SJSA1 (cell line): Measurements from ENCODE around the gene ADPRS. TPM values are rescaled to one million over a fixed set of nuclear protein-coding genes. Genes with fewer than 3 reads are reported as not detected.

Source experiments
- DNase-seq, 2 experiments: peaks; one replicate each; pipeline ENCODE4 v3.0.0-alpha.2; 2015 to 2020; ENCODE audit warnings: low spot score in 2 of 2, low read depth in 1 of 2
- H3K27ac ChIP-seq: fragments of 250-450 bp; sonication (Bioruptor Pico); 2 replicates; pipeline ENCODE4 v1.5.1; 2020; ENCODE audit warnings: mild to moderate bottlenecking, moderate library complexity
- H3K27me3 ChIP-seq: fragments of 250-450 bp; sonication (Bioruptor Pico); replicated peaks from 2 replicates; pipeline ENCODE4 v1.5.1; 2020; ENCODE audit warnings: mild to moderate bottlenecking, moderate library complexity
- H3K36me3 ChIP-seq: fragments of 250-450 bp; sonication (Bioruptor Pico); 2 replicates; pipeline ENCODE4 v1.5.1; 2020; ENCODE audit warnings: mild to moderate bottlenecking
- H3K4me1 ChIP-seq: fragments of 250-450 bp; sonication (Bioruptor Pico); replicated peaks from 2 replicates; pipeline ENCODE4 v1.6.1; 2021; ENCODE audit warnings: mild to moderate bottlenecking
- H3K4me3 ChIP-seq: fragments of 250-450 bp; sonication (Bioruptor Pico); 2 replicates; pipeline ENCODE4 v1.5.1; 2020; ENCODE audit warnings: mild to moderate bottlenecking
- H3K9me3 ChIP-seq: fragments of 250-450 bp; sonication (Bioruptor Pico); replicated peaks from 2 replicates; pipeline ENCODE4 v1.5.1; 2020; ENCODE audit warnings: mild to moderate bottlenecking
- total RNA-seq: library from RNA; depleted of rRNA; stranded (reverse); fragments of >200 nt; shearing (Covaris generic); gene quantifications from 2 replicates; pipeline ENCODE4 v1.2.3, GENCODE V29; 2014; rRNA removed

Gene ADPRS
- total RNA-seq, 1 experiment from 2014 or later, result 48.8 TPM

GRCh38 chr1:36135796-36136195 is 47.1 kb downstream of the ADPRS start:
- Histone ChIP-seq H3K4me3 (no peak overlapping the region), H3K27me3 (no peaks in the 10 kb centered on the region), H3K4me1 (peaks cover 53% of the 10 kb centered on the region), H3K9me3 (no peaks in the 10 kb centered on the region), H3K36me3 (peaks cover 47% of the 10 kb centered on the region), H3K27ac (peak overlapping the region; percentile 62)
- DNase-seq, result no peak

- peak in 1 of 2 experiments; percentile 71 for DNase-seq
- Histone ChIP-seq H3K27ac (peak overlapping the region; percentile 62), H3K4me3 (no peak overlapping the region), H3K9me3 (no peaks in the 10 kb centered on the region), H3K27me3 (no peaks in the 10 kb centered on the region), H3K4me1 (peaks cover 58% of the 10 kb centered on the region), H3K36me3 (peaks cover 52% of the 10 kb centered on the region)
These were observed 47.8 kb downstream of the ADPRS start for GRCh38 chr1:36136535-36136934.

DNA sequence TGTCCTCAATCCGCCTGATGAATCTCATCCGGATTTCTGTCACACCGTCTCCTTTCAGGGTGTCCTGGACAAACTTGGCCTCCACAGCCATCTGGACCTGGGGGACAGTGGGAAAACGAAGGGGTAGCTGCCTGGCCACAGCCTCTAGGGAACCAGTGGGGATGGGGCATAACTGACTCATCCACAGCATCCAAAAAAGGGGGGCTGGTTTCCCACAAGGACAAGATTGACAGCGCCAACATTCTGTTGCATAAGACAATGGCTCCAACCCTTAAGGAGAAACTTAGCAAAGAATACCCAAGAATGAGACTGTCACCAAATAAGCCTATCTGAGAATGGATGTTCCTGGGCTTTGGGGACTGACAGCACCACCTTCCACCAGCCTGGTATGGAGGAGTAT is 48.5 kb downstream of the ADPRS start:
- DNase-seq, result no peak
- no peaks in the 10 kb centered on the region for H3K27me3 ChIP-seq
- no peaks in the 10 kb centered on the region for H3K9me3 ChIP-seq
- peak overlapping the region; percentile 17; the same call in 1 of the 2 replicates for H3K27ac ChIP-seq
- H3K36me3 ChIP-seq, result peaks cover 56% of the 10 kb centered on the region
- no peak overlapping the region for H3K4me3 ChIP-seq
- H3K4me1 ChIP-seq, result peaks cover 61% of the 10 kb centered on the region

GRCh38 chr1:36137776-36138175 is 49.1 kb downstream of the ADPRS start:
- Histone ChIP-seq H3K27me3 (no peaks in the 10 kb centered on the region), H3K4me1 (peaks cover 64% of the 10 kb centered on the region), H3K27ac (no peak overlapping the region), H3K9me3 (no peaks in the 10 kb centered on the region), H3K36me3 (peaks cover 59% of the 10 kb centered on the region), H3K4me3 (no peak overlapping the region)
- no peak for DNase-seq

GRCh38 chr1:36139521-36139920 is 50.8 kb downstream of the ADPRS start:
- no peaks in the 10 kb centered on the region for H3K27me3 ChIP-seq
- peaks cover 70% of the 10 kb centered on the region for H3K36me3 ChIP-seq
- no peak for DNase-seq
- no peak overlapping the region for H3K27ac ChIP-seq
- 0 out of 2 replicates have a peak, but pooled peaks cover 4% of the 10 kb centered on the region for H3K9me3 ChIP-seq
- no peak overlapping the region for H3K4me3 ChIP-seq
- peaks cover 46% of the 10 kb centered on the region for H3K4me1 ChIP-seq

GRCh38 chr1:36142121-36142520 is 53.4 kb downstream of the ADPRS start:
- peaks cover 63% of the 10 kb centered on the region for H3K36me3 ChIP-seq
- no peaks in the 10 kb centered on the region for H3K27me3 ChIP-seq
- H3K4me1 ChIP-seq, result peaks cover 24% of the 10 kb centered on the region
- H3K9me3 ChIP-seq, result 0 out of 2 replicates have a peak, but pooled peaks cover 4% of the 10 kb centered on the region
- no peak for DNase-seq
- H3K27ac ChIP-seq, result no peak overlapping the region
- no peak overlapping the region for H3K4me3 ChIP-seq

GRCh38 chr1:36143424-36143823 is 54.7 kb downstream of the ADPRS start:
- no peak overlapping the region for H3K4me3 ChIP-seq
- no peak overlapping the region for H3K27ac ChIP-seq
- H3K9me3 ChIP-seq, result 0 out of 2 replicates have a peak, but pooled peaks cover 4% of the 10 kb centered on the region
- DNase-seq, result no peak
- no peaks in the 10 kb centered on the region for H3K27me3 ChIP-seq
- peaks cover 51% of the 10 kb centered on the region for H3K36me3 ChIP-seq
- peaks cover 26% of the 10 kb centered on the region for H3K4me1 ChIP-seq

Other genes starting within 250 kb of the ADPRS start
- gene AGO1, start 205.7 kb upstream of the ADPRS start, total RNA-seq, result 3.4 and 7.9 TPM in 2 replicates
- 15.6 and 15.7 TPM in 2 replicates for gene AGO3, start 157.8 kb upstream of the ADPRS start, total RNA-seq
- not detected in 2 replicates for gene TEKT2, start 4.8 kb upstream of the ADPRS start, total RNA-seq
- gene COL8A2, start 36.3 kb downstream of the ADPRS start, total RNA-seq, result 1.1 and 1.2 TPM in 2 replicates
- gene TRAPPC3, start 60.6 kb downstream of the ADPRS start, total RNA-seq, result 134 and 167 TPM in 2 replicates
- 191 and 218 TPM in 2 replicates for gene MAP7D1, start 67.3 kb downstream of the ADPRS start, total RNA-seq
- gene THRAP3, start 135.6 kb downstream of the ADPRS start, total RNA-seq, result 61.6 and 66.1 TPM in 2 replicates
- 0.78 and 1.5 TPM in 2 replicates for gene SH3D21, start 217.5 kb downstream of the ADPRS start, total RNA-seq
- gene EVA1B, start 234.8 kb downstream of the ADPRS start, total RNA-seq, result 103 and 159 TPM in 2 replicates